HG03442 (cell line): ENCODE measurements around the gene ARHGAP36.

Experiments used
- ATAC-seq: cut with Tn5 transposase; IDR thresholded peaks from one replicate; pipeline ENCODE4 v1.9.1; 2021; ENCODE audit warnings: mild to moderate bottlenecking, moderate library complexity; ENCODE audit not compliant: unreplicated experiment

ARHGAP36 gene

GRCh38 chrX:131068945-131069719, 11.0 kb downstream of the ARHGAP36 start:
- no peak for ATAC-seq

GRCh38 chrX:131072871-131073571, 14.9 kb downstream of the ARHGAP36 start:
- no peak for ATAC-seq

DNA sequence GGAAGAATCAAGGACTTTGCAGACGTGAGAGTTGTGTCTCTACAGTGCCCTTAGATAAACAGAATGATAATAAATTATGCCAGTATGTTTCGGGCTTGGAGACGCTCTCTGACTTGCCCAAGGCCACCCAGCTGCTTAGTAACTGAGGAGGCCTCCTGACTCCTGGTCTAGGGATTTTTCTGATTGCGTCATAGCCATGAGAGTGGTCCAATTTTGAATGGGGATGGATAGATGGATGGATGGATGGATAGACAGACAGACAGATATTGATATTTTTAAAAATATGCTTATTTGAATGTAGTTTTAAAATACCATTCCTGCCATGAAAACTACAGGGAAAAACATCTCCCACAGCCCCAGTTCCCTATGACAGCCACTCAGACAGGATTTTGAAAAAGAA, 15.5 kb downstream of the ARHGAP36 start:
- ATAC-seq: no peak

DNA sequence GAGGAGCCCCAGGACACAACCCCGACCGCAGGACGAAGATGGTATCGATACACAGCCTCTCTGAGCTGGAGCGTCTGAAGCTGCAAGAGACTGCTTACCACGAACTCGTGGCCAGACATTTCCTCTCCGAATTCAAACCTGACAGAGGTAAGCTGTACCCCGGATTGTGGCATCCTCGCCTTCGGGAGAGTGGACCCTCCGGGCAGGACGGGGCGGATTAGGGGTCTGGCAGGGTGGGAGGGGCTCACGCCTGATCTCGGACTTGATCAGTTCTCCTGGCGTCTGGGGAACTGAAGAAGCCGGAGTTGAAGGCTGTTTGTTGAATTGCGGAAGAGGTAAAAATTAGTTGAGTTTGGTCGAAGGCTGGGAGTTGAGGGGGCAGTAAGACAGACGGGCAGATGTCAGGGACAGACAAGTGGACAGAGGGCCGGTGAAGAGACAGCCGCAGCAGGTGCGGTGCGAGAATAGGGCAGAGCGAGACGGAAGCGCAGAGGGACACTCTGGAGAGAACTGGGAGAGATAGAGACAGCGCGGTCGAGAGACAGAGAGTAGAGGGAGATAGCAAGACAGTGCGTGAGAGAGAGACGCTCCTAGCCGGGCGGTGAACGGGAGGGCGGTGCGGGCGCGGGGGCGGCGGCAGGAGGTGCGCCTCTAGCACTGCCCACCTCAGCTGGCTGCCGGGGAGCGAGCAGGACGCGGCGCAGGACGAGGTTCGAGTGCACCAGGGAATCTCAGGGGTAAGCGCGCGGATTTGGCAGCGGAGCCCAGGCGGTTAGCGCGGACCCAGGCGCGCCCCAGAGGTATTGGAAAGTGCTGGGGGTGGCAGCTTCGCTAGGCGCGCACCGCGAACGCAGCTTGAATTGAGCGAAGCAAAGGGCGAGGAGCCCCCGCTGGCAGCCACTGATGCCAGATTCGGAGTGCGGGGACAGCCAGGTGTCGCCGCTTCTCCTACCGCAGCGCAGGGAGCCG, 23.9 kb downstream of the ARHGAP36 start:
- ATAC-seq: no peak

DNA sequence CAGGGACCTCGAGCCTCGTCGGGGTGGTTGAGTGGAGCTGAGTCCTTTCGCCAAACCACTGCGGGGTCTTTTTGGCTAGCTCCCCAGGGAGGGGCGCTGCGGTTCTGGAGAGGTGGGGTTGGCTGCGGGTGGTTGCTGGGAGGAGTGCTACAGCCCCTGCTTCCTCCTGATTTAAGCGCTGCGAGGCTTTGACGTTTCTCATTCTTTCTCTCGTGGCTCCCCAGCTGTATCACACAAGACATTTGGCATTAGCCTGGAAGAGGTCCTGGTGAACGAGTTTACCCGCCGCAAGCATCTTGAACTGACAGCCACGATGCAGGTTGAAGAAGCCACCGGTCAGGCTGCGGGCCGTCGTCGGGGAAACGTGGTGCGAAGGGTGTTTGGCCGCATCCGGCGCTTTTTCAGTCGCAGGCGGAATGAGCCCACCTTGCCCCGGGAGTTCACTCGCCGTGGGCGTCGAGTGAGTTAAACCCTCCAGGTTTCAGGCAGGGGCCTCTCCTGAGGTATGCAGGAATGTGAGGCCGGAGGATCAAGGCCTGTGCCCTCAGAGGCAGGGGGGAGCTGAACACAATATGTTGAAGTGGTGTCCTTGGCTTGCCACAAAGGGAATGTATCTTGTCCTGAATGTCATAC, 25.5 kb downstream of the ARHGAP36 start:
- no peak for ATAC-seq

DNA sequence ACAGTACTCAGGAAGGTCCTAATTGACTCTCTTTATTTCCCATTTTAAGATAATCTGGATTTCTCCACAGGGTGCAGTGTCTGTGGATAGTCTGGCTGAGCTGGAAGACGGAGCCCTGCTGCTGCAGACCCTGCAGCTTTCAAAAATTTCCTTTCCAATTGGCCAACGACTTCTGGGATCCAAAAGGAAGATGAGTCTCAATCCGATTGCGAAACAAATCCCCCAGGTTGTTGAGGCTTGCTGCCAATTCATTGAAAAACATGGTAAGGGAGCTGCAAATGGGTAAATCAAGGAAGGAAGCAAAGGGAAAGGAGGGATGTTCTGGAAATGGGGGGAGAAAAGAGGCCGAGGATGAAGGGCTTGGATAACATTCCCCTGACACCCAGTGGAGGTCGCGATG, 26.0 kb downstream of the ARHGAP36 start:
- ATAC-seq: no peak

GRCh38 chrX:131136776-131137175, 78.6 kb downstream of the ARHGAP36 start:
- ATAC-seq: no peak

- no peak for ATAC-seq
These were observed 80.9 kb downstream of the ARHGAP36 start for GRCh38 chrX:131139072-131139471.
